DMS79 (cell line): Measurements from ENCODE around the gene VPS35L.
A peak's percentile ranks its signal among the peaks of the same experiment; 100 is the strongest.

Experiments
- DNase-seq: peaks from one replicate; lab custom pipeline; 2025; lab: John Stamatoyannopoulos, UW

Gene VPS35L

GRCh38 chr16:19555186-19555937 is at the start of gene VPS35L:
VPS35L (plus strand) TSS chr16:19555703; CDS start chr16:19555730, 27 bp downstream.
- peak; percentile 94 for DNase-seq

- no peak for DNase-seq
Observed at GRCh38 chr16:19506965-19507364, 48.5 kb upstream of the VPS35L start.

GRCh38 chr16:19507867-19508266 is 47.6 kb upstream of the VPS35L start:
- DNase-seq = no peak

- no peak for DNase-seq
Observed at GRCh38 chr16:19512297-19512696, 43.2 kb upstream of the VPS35L start.

GRCh38 chr16:19513377-19514053 is 42.0 kb upstream of the VPS35L start:
- DNase-seq = no peak

GRCh38 chr16:19515757-19516156 is 39.7 kb upstream of the VPS35L start:
- no peak for DNase-seq

- no peak for DNase-seq
Observed at GRCh38 chr16:19517424-19518089, 37.9 kb upstream of the VPS35L start.

GRCh38 chr16:19518388-19518787 is 37.1 kb upstream of the VPS35L start:
- no peak for DNase-seq

GRCh38 chr16:19520861-19521331 is 34.6 kb upstream of the VPS35L start:
- DNase-seq = no peak

GRCh38 chr16:19521471-19522396 is 33.8 kb upstream of the VPS35L start, which contains the start of gene GDE1:
GDE1 (minus strand) TSS chr16:19522098; CDS start chr16:19521964, 134 bp downstream.
- peak; percentile 78 for DNase-seq

GRCh38 chr16:19522397-19522732 is 33.1 kb upstream of the VPS35L start:
- DNase-seq = peak; percentile 46

- DNase-seq = no peak
Observed at GRCh38 chr16:19522760-19523159, 32.7 kb upstream of the VPS35L start.

GRCh38 chr16:19523184-19523558 is 32.3 kb upstream of the VPS35L start:
- DNase-seq = no peak

GRCh38 chr16:19523559-19524355 is 31.7 kb upstream of the VPS35L start, which contains the start of gene CCP110:
CCP110 (plus strand) TSS chr16:19523942; CDS start chr16:19527882, 3,940 bp downstream.
- DNase-seq = peak; percentile 88

- no peak for DNase-seq
Observed at GRCh38 chr16:19524356-19524615, 31.2 kb upstream of the VPS35L start.

- peak; percentile 38 for DNase-seq
Observed at GRCh38 chr16:19524616-19525384, 30.7 kb upstream of the VPS35L start.

GRCh38 chr16:19525385-19525723 is 30.1 kb upstream of the VPS35L start:
- DNase-seq = no peak

- no peak for DNase-seq
Observed at GRCh38 chr16:19527161-19527560, 28.3 kb upstream of the VPS35L start.

GRCh38 chr16:19528666-19529065 is 26.8 kb upstream of the VPS35L start:
- no peak for DNase-seq

- DNase-seq = no peak
Observed at GRCh38 chr16:19532601-19533000, 22.9 kb upstream of the VPS35L start.
